Activated effector memory CD4-positive, alpha-beta T cell treated with Interleukin-2 at 50 U/mL for 16 hours (primary cell): ENCODE results near the gene NUDT19.
"Not testable (repeated sequence)": the region's sequence is repeated elsewhere in the genome, so short reads cannot be mapped to it uniquely, and the experiment has no call there.

ENCODE experiments used
- DNase-seq: peaks from one replicate; pipeline ENCODE4 v3.0.0-alpha.2; 2020

Gene NUDT19

GRCh38 chr19:32691291-32691951, at the start of gene NUDT19:
Gene NUDT19, plus strand, starts transcription at chr19:32691821. Its CDS starts 140 bp downstream, at chr19:32691961.
- peak; percentile 67 for DNase-seq

- DNase-seq: peak; percentile 60
These were observed 48.9 kb upstream of the NUDT19 start for GRCh38 chr19:32642771-32643170.

- DNase-seq: no peak
These were observed 45.1 kb upstream of the NUDT19 start for GRCh38 chr19:32646556-32646955.

- no peak for DNase-seq
These were observed 44.3 kb upstream of the NUDT19 start for GRCh38 chr19:32647361-32647760.

- no peak for DNase-seq
These were observed 41.9 kb upstream of the NUDT19 start for GRCh38 chr19:32649751-32650150.

- no peak for DNase-seq
These were observed 41.0 kb upstream of the NUDT19 start for GRCh38 chr19:32650671-32651070.

- no peak for DNase-seq
These were observed 39.9 kb upstream of the NUDT19 start for GRCh38 chr19:32651729-32652140.

- not testable (repeated sequence) for DNase-seq
These were observed 39.3 kb upstream of the NUDT19 start for GRCh38 chr19:32652331-32652730.

- no peak for DNase-seq
These were observed 38.6 kb upstream of the NUDT19 start for GRCh38 chr19:32652894-32653598.

- no peak for DNase-seq
These were observed 38.1 kb upstream of the NUDT19 start for GRCh38 chr19:32653599-32653915.

GRCh38 chr19:32656379-32656778, 35.2 kb upstream of the NUDT19 start:
- not testable (repeated sequence) for DNase-seq

GRCh38 chr19:32658075-32658474, 33.5 kb upstream of the NUDT19 start:
- no peak for DNase-seq

GRCh38 chr19:32658527-32658926, 33.1 kb upstream of the NUDT19 start:
- no peak for DNase-seq

GRCh38 chr19:32661318-32661717, 30.3 kb upstream of the NUDT19 start:
- no peak for DNase-seq

GRCh38 chr19:32662186-32662585, 29.4 kb upstream of the NUDT19 start:
- DNase-seq: no peak

GRCh38 chr19:32666084-32666483, 25.5 kb upstream of the NUDT19 start:
- no peak for DNase-seq

- DNase-seq: no peak
These were observed 22.3 kb upstream of the NUDT19 start for GRCh38 chr19:32669310-32669709.

GRCh38 chr19:32671883-32672593, 19.6 kb upstream of the NUDT19 start:
- DNase-seq: no peak

- DNase-seq: no peak
These were observed 18.8 kb upstream of the NUDT19 start for GRCh38 chr19:32672841-32673240.

- DNase-seq: no peak
These were observed 18.0 kb upstream of the NUDT19 start for GRCh38 chr19:32673573-32673972.

- DNase-seq: no peak
These were observed 17.3 kb upstream of the NUDT19 start for GRCh38 chr19:32674153-32674930.

- DNase-seq: peak; percentile 97
These were observed 16.5 kb upstream of the NUDT19 start, which contains the start of gene ANKRD27 for GRCh38 chr19:32674931-32675719. Gene ANKRD27, minus strand, starts transcription at chr19:32675180. Its CDS starts 16,165 bp downstream, at chr19:32659015.
